Measurements from ENCODE around the gene HSH2D.
"Not testable (repeated sequence)": the region's sequence is repeated elsewhere in the genome, so short reads cannot be mapped to it uniquely, and the experiment has no call there.

The HSH2D gene

DNA sequence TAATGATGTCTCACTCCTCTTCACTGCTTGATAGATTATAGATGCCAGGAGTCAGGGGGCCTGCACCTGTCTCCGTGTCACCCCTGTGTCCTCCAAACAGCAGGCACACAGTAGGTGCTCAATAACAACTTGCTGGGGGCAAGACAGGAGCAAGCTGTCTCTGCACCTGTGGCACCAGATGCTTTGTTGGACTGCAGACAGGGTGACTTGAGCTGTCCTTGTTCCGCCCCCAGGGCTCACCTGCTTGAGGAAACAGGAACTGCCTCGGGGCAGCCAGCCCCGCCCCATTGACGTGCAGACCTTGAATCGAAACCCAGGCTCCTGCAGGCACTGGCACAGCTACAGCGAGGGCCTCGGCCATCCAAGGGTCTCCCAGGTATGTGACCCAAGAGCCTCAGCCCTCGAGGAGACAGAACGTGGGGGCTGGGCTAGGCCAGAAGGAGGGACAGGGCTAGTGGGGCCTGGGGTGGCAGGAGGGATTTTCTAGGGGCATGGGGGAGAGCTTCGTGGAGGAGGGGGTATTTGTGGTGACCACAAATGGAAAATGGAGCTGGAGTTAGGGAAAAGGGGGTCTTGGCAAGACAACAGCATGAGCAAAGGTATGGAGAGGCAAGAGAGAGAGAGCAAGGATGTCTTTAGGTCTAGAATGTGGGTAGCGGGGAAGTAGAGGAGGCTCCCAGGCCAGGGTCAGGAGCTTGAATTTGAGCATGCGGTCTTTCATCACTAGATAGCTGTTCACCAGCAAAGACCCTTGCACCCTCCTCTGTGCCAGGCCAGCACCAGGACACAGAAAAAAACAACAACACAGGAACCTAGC is at the start of gene HSH2D:
Gene HSH2D, plus strand, starts transcription at position 287 of the 817 bp plus-strand sequence. CDS start 5,066 bp downstream, outside the sequence.
- FAIRE-seq (no peak), DNase-seq (ENCODE audit: low spot score) (no peak)

GRCh38 chr19:16094360-16095070 is 49.0 kb upstream of the HSH2D start:
- no peak for FAIRE-seq
- DNase-seq (ENCODE audit: low spot score), result no peak

- DNase-seq (ENCODE audit: low spot score) (no peak), FAIRE-seq (no peak)
Observed at GRCh38 chr19:16095071-16095571, 48.4 kb upstream of the HSH2D start.

GRCh38 chr19:16096280-16096855 is 47.1 kb upstream of the HSH2D start:
- no peak for FAIRE-seq
- no peak for DNase-seq (ENCODE audit: low spot score)

DNA sequence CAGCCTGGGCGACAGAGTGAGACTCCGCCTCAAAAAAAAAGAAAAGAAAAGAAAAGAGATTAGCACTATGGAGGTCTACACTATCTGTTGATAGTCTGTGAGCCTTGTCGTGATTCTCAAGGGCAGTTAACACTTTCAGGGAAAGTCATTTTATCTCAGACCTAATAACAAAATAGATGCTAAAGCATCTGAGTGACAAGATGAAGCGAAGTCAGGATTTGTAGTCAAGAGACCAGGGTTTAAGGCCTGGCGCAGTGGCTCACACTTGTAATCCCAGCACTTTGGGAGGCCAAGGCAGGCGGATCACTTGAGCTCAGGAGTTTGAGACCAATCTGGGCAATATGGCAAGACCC is 45.1 kb upstream of the HSH2D start:
- DNase-seq (ENCODE audit: low spot score), result no peak
- no peak for FAIRE-seq

DNA sequence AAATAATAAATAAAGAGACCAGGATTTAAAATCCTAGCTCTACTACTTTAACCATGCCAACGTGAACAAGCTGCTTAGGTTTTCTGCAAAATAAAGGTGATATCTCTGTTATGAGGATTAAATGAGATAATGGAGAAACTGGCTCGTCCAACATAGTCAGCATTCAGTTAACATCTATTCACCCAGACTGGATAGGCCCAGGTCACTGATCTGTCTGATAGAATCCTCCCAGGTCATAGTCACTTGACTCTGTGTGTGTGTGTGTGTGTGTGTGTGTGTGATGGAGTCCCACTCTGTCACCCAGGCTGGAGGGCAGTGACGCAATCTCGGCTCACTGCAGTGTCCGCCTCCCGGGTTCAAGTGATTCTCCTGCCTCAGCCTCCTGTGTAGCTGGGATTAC is 44.7 kb upstream of the HSH2D start:
- DNase-seq (ENCODE audit: low spot score) (no peak), FAIRE-seq (no peak)

GRCh38 chr19:16099314-16099965 is 44.0 kb upstream of the HSH2D start:
- DNase-seq (ENCODE audit: low spot score); FAIRE-seq: not testable (repeated sequence)

DNA sequence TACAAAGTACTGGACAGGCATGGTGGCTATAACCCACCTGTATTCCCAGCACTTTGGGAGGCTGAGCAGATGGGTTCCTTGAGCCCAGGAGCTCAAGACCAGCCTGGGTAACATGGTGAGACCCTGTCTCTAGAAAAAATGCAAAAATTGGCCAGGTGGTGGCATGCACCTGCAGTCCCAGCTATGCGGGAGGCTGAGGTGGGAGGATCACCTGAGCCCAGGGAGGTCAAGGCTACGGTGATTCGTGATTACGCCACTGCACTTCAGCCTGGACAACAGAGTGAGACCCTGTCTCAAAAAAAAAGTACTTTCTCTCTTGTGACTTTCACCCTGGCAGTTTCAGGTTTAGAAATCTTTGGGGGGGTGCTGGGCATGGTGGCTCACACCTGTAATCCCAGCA is 43.0 kb upstream of the HSH2D start:
- FAIRE-seq, result no peak

GRCh38 chr19:16104722-16105121 is 38.8 kb upstream of the HSH2D start:
- no peak for DNase-seq (ENCODE audit: low spot score)

More for the DNA sequence above, 43.0 kb upstream of the HSH2D start:
- DNase-seq (ENCODE audit: low spot score), result no peak

DNA sequence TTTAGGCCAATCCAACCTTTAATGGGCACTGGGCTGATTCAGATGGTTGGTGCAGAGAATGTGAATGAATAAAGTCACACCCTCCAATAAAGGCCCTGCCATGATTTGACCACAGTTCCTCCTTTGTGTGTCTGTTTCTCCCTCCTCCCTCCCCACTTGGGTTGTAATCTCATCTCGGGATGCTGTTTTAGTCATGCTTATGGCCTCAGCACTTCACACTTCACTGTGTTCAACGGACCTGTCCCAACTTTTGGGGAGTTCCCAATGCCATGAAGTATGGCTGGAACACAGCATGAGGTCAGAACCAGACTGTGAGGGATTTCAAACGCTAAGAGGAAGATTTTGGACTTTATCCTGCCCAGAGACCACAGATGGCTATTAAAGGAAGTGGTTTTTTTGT is 37.4 kb upstream of the HSH2D start:
- no peak for FAIRE-seq
- DNase-seq (ENCODE audit: low spot score), result no peak

More at GRCh38 chr19:16104722-16105121, 38.8 kb upstream of the HSH2D start:
- FAIRE-seq, result no peak

- DNase-seq (ENCODE audit: low spot score) (peak; percentile 96), FAIRE-seq (peak; percentile 30)
Observed at GRCh38 chr19:16111160-16111908, 32.2 kb upstream of the HSH2D start, which contains the start of gene RAB8A. Gene RAB8A, plus strand, starts transcription at chr19:16111889. Its CDS starts 13 bp downstream, at chr19:16111902.

- FAIRE-seq (no peak), DNase-seq (ENCODE audit: low spot score) (no peak)
Observed at GRCh38 chr19:16111909-16112752, 31.4 kb upstream of the HSH2D start.

DNA sequence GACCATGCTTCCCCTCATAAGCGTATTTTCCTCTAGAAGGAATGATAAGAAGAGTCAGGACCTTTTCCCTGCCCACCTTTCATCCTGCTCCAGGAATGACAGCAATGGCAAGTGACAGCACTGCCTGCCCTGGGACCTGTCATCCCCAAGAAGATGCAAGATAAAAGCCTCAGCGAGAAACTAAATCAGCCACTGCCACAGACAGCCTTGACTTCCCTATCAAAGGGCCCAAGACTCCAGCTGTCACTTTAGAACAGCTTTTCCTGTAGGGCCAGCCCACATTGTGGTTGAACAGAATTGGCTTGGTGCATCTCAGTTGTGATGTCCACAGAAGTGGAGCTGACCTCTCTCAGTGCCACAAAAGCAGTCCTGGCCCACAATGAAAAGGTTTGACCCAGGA is 30.7 kb upstream of the HSH2D start:
- DNase-seq (ENCODE audit: low spot score), result no peak

GRCh38 chr19:16113727-16114126 is 29.8 kb upstream of the HSH2D start:
- FAIRE-seq, result no peak
- no peak for DNase-seq (ENCODE audit: low spot score)

More for the DNA sequence above, 30.7 kb upstream of the HSH2D start:
- no peak for FAIRE-seq

DNA sequence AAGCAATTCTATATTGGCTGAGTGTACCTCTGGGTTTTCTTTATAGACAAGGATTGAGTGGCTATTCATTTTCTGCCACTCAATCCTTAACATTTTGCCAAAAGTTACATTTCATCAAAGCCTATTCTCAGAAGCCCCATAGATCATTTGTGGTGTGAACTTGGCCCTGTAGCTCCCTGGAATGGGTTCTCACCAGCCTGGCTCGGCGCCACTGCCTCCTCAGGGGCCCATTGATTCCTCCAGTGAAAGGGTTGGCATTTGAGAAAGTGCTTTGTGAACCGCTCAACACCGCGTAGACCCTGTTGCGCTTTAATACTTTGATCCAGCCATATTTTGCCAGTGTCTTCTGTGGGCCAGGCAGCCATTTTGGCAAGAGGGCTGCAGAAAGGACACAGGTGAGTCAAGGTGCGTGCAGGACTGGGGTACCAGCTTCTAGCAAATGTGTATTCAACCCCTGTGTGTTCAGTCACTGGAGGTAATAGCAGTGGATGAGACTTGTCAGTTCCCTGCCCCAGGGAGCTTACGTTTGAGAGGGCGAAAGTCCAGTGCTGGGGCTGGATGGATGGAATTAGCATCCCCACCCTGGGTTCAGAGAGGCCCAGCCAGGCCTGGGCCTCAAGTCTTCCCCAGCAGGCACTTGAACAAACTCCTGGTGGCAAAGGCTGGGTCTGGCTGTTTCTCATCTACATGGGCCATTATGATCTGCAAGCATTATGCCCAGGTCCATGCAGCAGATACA is 28.0 kb upstream of the HSH2D start:
- FAIRE-seq, result no peak
- DNase-seq (ENCODE audit: low spot score), result no peak

GRCh38 chr19:16116067-16116466 is 27.4 kb upstream of the HSH2D start:
- FAIRE-seq (no peak), DNase-seq (ENCODE audit: low spot score) (no peak)

DNA sequence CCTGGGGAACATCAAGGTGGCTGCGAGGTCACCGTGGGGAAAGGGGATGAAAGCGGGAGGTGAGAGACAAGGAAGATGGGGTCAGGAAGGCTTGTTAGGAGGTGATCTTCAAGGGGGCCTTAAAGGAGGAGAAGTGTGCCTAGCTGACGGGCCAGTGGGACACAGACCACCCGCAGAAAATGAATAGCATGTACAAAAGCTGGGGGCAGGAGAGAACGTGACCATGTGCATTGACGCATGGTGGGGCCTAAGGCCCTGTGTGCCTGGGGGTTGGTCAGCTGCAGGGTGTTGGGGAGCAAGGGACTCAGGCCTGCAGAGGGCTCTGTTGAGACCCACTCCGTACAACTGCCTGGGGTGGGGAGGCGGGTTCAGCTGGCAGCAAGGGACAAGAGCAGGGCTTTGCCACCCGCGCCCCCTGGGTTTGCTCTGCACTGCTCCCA is 25.9 kb upstream of the HSH2D start:
- no peak for FAIRE-seq
- no peak for DNase-seq (ENCODE audit: low spot score)

DNA sequence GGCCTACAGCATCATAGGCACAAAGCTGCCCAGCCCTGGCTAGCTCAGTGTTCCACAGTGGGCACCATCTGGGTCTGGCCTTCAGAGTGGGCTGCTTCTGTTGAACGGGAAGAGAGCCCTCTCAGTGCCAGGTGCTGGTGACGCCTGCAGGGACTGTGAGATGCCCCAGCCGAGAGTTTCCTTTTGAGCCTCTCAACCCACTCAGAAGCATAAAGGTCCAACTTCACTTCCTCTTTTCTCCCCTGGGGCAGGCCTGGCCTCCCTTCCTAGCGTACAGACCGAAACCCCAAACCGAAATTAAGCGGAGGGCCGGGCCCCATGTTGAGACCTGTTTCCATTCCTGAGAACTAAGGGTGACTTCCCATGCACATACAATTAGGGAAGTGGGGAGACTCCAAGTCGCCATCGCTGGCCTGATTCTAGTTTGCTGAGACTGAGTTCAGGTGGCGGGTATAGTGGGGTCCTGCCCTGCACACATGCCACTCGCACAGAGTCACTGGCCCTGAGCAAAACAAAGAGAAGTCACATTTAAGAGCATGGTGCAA is 24.9 kb upstream of the HSH2D start:
- DNase-seq (ENCODE audit: low spot score), result no peak
- no peak for FAIRE-seq
